SK-N-SH treated with all-trans-retinoic acid at 6 μM for 48 hours (cell line): ENCODE data around the gene IL17B.

Experiments
- ATAC-seq: fragments of 200-7000 bp; cut with Tn5 transposase; 3 replicates; pipeline ENCODE4 v1.9.1; 2020; ENCODE audit warnings: mild to moderate bottlenecking, moderate library complexity
- ARNTL ChIP-seq: fragments of 450-650 bp; formaldehyde crosslinking; IDR thresholded peaks from 2 replicates; pipeline ENCODE4 v1.5.0; 2020; ENCODE audit warnings: low read depth, mild to moderate bottlenecking, moderate library complexity, borderline replicate concordance
- BACH2 ChIP-seq: fragments of 250-450 bp; sonication (Bioruptor Pico); IDR thresholded peaks from 2 replicates; pipeline ENCODE4 v1.9.0; 2021; ENCODE audit warnings: mild to moderate bottlenecking, borderline replicate concordance
- CSDC2 ChIP-seq: fragments of 250-450 bp; sonication (Bioruptor Pico); IDR thresholded peaks from 2 replicates; pipeline ENCODE4 v1.5.0; 2020; ENCODE audit warnings: mild to moderate bottlenecking, moderate library complexity
- CSRNP3 ChIP-seq: fragments of 250-450 bp; sonication (Bioruptor Pico); IDR thresholded peaks from 2 replicates; pipeline ENCODE4 v1.5.1; 2021; ENCODE audit warnings: mild to moderate bottlenecking, moderate library complexity
- ESRRG ChIP-seq: fragments of 250-450 bp; sonication (Bioruptor Pico); IDR thresholded peaks from 2 replicates; pipeline ENCODE4 v1.6.1; 2021; ENCODE audit warnings: mild to moderate bottlenecking
- GLIS3 ChIP-seq: fragments of 250-450 bp; sonication (Bioruptor Pico); IDR thresholded peaks from 2 replicates; pipeline ENCODE4 v1.5.0; 2020; ENCODE audit warnings: mild to moderate bottlenecking, moderate library complexity
- PATZ1 ChIP-seq: fragments of 250-450 bp; sonication (Bioruptor Pico); IDR thresholded peaks from 2 replicates; pipeline ENCODE4 v1.8.0; 2020; ENCODE audit warnings: mild to moderate bottlenecking, moderate library complexity, borderline replicate concordance
- POU6F1 ChIP-seq: fragments of 250-450 bp; sonication (Bioruptor Pico); IDR thresholded peaks from 2 replicates; pipeline ENCODE4 v1.8.0; 2021; ENCODE audit warnings: low read depth, mild to moderate bottlenecking, moderate library complexity, borderline replicate concordance
- PPARA ChIP-seq: fragments of 250-450 bp; sonication (Bioruptor Pico); IDR thresholded peaks from 2 replicates; pipeline ENCODE4 v1.5.0; 2020; ENCODE audit warnings: mild to moderate bottlenecking, borderline replicate concordance
- RARB ChIP-seq: fragments of 250-450 bp; sonication (Bioruptor Pico); IDR thresholded peaks from 2 replicates; pipeline ENCODE4 v1.8.0; 2021; ENCODE audit warnings: mild to moderate bottlenecking, moderate library complexity
- SNAI2 ChIP-seq: fragments of 250-450 bp; sonication (Bioruptor Pico); IDR thresholded peaks from 2 replicates; pipeline ENCODE4 v1.5.0; 2020; ENCODE audit warnings: mild to moderate bottlenecking, moderate library complexity
- TCF4 ChIP-seq: fragments of 250-450 bp; sonication (Bioruptor Pico); IDR thresholded peaks from 2 replicates; pipeline ENCODE4 v1.8.0; 2021; ENCODE audit warnings: mild to moderate bottlenecking, moderate library complexity, borderline replicate concordance
- TOX ChIP-seq: fragments of 250-450 bp; sonication (Bioruptor Pico); IDR thresholded peaks from 2 replicates; pipeline ENCODE4 v1.8.0; 2021; ENCODE audit warnings: mild to moderate bottlenecking, moderate library complexity, borderline replicate concordance
- TSHZ2 ChIP-seq: fragments of 250-450 bp; sonication (Bioruptor Pico); IDR thresholded peaks from 2 replicates; pipeline ENCODE4 v1.5.0; 2020; ENCODE audit warnings: mild to moderate bottlenecking, moderate library complexity
- ZC3H10 ChIP-seq: fragments of 250-450 bp; sonication (Bioruptor Pico); IDR thresholded peaks from 2 replicates; pipeline ENCODE4 v1.5.1; 2021; ENCODE audit warnings: mild to moderate bottlenecking, moderate library complexity
- ZFP30 ChIP-seq: fragments of 450-650 bp; formaldehyde crosslinking; IDR thresholded peaks from 2 replicates; pipeline ENCODE4 v1.5.0; 2022; ENCODE audit warnings: mild to moderate bottlenecking, moderate library complexity
- ZNF565 ChIP-seq: fragments of 450-650 bp; formaldehyde crosslinking; conservative IDR thresholded peaks from 2 replicates; pipeline ENCODE4 v1.5.0; 2020; ENCODE audit warnings: low read depth, mild to moderate bottlenecking, moderate library complexity
- ZNF70 ChIP-seq: fragments of 450-650 bp; formaldehyde crosslinking; IDR thresholded peaks from 2 replicates; pipeline ENCODE4 v1.5.0; 2020; ENCODE audit warnings: mild to moderate bottlenecking, moderate library complexity
- ZNF8 ChIP-seq: fragments of 450-650 bp; formaldehyde crosslinking; IDR thresholded peaks from 2 replicates; pipeline ENCODE4 v1.5.0; 2020; ENCODE audit warnings: mild to moderate bottlenecking, moderate library complexity

Gene IL17B

GRCh38 chr5:149364719-149365118, 14.4 kb downstream of the IL17B start:
- no peak for ATAC-seq
- no peak for TF ChIP-seq CSRNP3 (CRISPR knock-in tag)
- TF ChIP-seq BACH2 (CRISPR knock-in tag) = no peak
- TF ChIP-seq ZFP30 (CRISPR knock-in tag) = no peak
- no peak for TF ChIP-seq CSDC2 (CRISPR knock-in tag)
- no peak for TF ChIP-seq SNAI2
- TF ChIP-seq, all 23 proteins: peak for 0

- no peak for ATAC-seq
- no peak for TF ChIP-seq ESRRG (CRISPR knock-in tag)
- TF ChIP-seq PPARA (CRISPR knock-in tag) = no peak
- no peak for TF ChIP-seq TCF4 (CRISPR knock-in tag)
- TF ChIP-seq ZC3H10 (CRISPR knock-in tag) = no peak
- no peak for TF ChIP-seq BACH2 (CRISPR knock-in tag)
- TF ChIP-seq RARB (CRISPR knock-in tag) = no peak
- no peak for TF ChIP-seq PATZ1 (CRISPR knock-in tag)
- TF ChIP-seq ZFP30 (CRISPR knock-in tag) = no peak
- TF ChIP-seq ZNF565 (CRISPR knock-in tag) = no peak
- TF ChIP-seq SNAI2 = no peak
- TF ChIP-seq GLIS3 (CRISPR knock-in tag) = no peak
- no peak for TF ChIP-seq CSRNP3 (CRISPR knock-in tag)
- no peak for TF ChIP-seq POU6F1
- no peak for TF ChIP-seq CSDC2 (CRISPR knock-in tag)
- no peak for TF ChIP-seq TSHZ2 (CRISPR knock-in tag)
- TF ChIP-seq ZNF8 (CRISPR knock-in tag) = no peak
Observed at GRCh38 chr5:149363936-149364335, 15.2 kb downstream of the IL17B start.

GRCh38 chr5:149363358-149363757, 15.7 kb downstream of the IL17B start:
- TF ChIP-seq GLIS3 (CRISPR knock-in tag) (no peak), ZFP30 (CRISPR knock-in tag) (no peak), SNAI2 (no peak), ZNF70 (CRISPR knock-in tag) (no peak), TOX (CRISPR knock-in tag) (no peak), TSHZ2 (CRISPR knock-in tag) (no peak), CSRNP3 (CRISPR knock-in tag) (no peak), CSDC2 (CRISPR knock-in tag) (no peak), ARNTL (CRISPR knock-in tag) (no peak)
- no peak for ATAC-seq
